ENCODE measurements around the gene F13B.
"Not testable (repeated sequence)": the region's sequence is repeated elsewhere in the genome, so short reads cannot be mapped to it uniquely, and the experiment has no call there.

The F13B gene

GRCh38 chr1:197042676-197043341 is 24.3 kb downstream of the F13B start:
- no peak for DNase-seq (ENCODE audit: low spot score)

GRCh38 chr1:197041486-197042353 is 25.3 kb downstream of the F13B start:
- DNase-seq (ENCODE audit: low spot score): no peak

GRCh38 chr1:197036861-197037260 is 30.2 kb downstream of the F13B start:
- DNase-seq (ENCODE audit: low spot score): no peak

GRCh38 chr1:197034631-197035339 is 32.3 kb downstream of the F13B start:
- DNase-seq (ENCODE audit: low spot score): not testable (repeated sequence)

- DNase-seq (ENCODE audit: low spot score): no peak
Observed at GRCh38 chr1:197029749-197030148, 37.3 kb downstream of the F13B start.

- DNase-seq (ENCODE audit: low spot score): no peak
Observed at GRCh38 chr1:197027359-197027758, 39.7 kb downstream of the F13B start.

GRCh38 chr1:197024460-197024859 is 42.6 kb downstream of the F13B start:
- no peak for DNase-seq (ENCODE audit: low spot score)

- DNase-seq (ENCODE audit: low spot score): no peak
Observed at GRCh38 chr1:197021716-197022115, 45.3 kb downstream of the F13B start.

GRCh38 chr1:197017558-197018146 is 49.4 kb downstream of the F13B start:
- DNase-seq (ENCODE audit: low spot score): no peak

- no peak for DNase-seq (ENCODE audit: low spot score)
Observed at GRCh38 chr1:197016751-197017150, 50.3 kb downstream of the F13B start.

GRCh38 chr1:197013234-197013633 is 53.8 kb downstream of the F13B start:
- no peak for DNase-seq (ENCODE audit: low spot score)

GRCh38 chr1:197011614-197012013 is 55.4 kb downstream of the F13B start:
- DNase-seq (ENCODE audit: low spot score): no peak

- no peak for DNase-seq (ENCODE audit: low spot score)
Observed at GRCh38 chr1:197008861-197009260, 58.2 kb downstream of the F13B start.

GRCh38 chr1:197003132-197003531 is 63.9 kb downstream of the F13B start:
- DNase-seq (ENCODE audit: low spot score): no peak

- no peak for DNase-seq (ENCODE audit: low spot score)
Observed at GRCh38 chr1:197001828-197002227, 65.2 kb downstream of the F13B start.

GRCh38 chr1:196997423-196997822 is 69.6 kb downstream of the F13B start:
- DNase-seq (ENCODE audit: low spot score): no peak

GRCh38 chr1:196993916-196994315 is 73.1 kb downstream of the F13B start:
- DNase-seq (ENCODE audit: low spot score): no peak

GRCh38 chr1:196991919-196992651 is 75.0 kb downstream of the F13B start:
- DNase-seq (ENCODE audit: low spot score): not testable (repeated sequence)

All from pons (tissue), 1 donor.